ENCODE results near the gene CCDC154.

The CCDC154 gene

DNA sequence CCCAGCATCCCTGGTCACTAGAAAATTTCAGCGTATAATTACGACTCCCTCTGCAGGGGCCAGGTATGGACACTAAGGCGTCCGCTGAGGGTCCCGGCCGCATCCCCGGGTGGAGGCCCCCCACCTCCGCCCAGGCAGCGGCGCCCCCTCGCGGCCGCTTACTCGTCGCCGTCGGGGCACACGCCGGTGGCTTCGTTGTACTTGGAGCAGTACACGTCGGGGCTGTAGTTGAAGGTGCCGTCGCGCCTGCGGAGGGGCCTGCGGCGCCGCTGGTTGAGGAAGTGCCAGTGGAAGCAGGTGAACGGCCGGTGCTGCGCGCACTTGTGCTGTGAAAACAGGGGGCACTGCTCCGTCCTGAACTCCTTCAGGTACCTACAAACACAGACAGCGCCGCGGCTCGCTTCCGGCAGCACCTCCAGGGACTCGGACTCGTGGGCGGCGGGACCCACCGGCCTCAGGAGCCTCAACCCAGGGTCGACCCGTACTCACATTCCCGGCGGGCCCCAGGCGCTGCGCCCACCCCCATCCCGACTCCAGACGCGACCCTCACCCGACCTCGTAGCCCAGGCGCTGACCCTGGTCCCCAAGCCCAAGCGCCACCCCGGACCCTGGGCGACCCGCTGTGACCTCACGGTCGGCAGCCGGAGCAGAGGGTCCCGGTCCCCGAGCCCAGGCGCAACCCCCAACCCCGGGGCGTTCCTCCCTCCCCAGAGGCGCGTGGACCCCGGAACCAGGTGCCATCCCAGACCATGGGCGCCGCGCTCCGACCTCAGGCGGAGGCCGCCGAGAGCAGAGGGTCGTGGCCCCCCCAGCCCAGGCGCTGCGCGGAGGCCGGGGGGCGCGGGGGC, 30.4 kb downstream of the CCDC154 start:
- peak; percentile 74 for DNase-seq

DNA sequence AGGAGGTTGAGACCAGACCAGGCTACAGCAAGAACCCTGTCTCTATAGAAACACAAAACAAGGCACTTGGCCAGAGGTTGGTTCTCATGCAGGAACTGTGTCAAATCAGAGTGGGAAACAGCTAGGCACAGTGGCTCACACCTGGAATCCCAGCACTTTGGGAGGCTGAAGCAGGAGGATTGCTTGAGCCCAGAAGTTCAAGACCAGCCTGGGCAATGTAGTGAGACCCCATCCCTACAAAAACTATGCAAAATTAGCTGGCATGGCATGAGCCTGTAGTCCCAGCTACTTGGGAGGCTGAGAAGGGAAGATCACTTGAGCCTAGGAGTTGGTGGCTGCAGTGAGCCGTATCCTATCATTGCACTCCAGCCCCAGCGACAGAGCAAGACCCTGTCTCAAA, 31.5 kb downstream of the CCDC154 start:
- no peak for DNase-seq

DNA sequence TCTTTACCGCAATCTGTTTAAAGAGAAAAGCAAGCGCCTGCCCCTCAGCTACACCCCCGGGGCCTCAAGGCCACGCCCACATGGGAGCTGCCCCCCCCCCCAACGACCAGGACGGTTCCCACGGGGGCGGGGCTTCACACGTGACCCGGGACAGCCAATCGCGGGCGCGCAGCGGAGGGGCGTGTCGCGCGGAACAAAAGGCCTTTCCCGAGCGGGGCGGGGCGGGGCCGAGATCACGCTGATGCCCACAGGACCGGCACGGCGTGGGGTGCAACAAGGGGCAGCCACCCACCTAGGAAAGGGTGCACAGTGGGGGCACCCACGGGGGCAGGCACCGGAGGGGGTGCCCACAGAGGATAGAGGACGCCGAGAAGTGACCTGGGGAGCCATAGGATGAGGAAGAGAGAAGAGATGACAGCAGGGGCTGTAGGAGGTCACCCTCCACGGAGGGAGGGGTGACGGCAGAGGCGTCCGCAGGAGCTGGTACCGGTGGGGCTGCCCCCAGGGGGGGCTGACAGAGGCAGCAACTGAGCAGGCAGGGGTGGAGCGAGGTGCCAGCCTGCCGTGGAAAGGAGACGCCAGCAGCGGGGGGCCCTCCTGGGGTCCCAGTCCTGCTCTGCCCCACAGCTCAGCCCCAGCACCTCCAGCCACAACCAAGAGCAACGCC, 36.1 kb downstream of the CCDC154 start:
- peak; percentile 96 for DNase-seq

DNA sequence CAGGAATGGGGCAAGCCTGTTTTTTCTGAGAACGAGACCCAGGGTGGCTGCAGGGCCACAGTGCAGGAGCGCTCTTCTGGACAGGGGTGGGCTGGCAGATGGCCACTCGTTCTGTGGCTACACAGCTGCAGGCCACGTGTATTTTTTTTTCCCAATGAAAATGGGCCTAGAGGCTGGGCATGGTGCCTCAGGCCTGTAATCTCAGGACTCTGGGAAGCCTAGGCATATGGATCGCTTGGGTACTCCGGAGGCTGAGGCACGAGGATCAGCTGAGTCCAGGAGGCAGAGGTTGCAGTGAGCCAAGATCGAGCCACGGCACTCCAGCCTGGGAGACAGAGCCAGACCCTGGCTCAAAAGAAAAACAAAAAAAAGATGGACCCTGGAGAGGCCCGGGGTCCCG, 36.6 kb downstream of the CCDC154 start:
- DNase-seq = no peak

DNA sequence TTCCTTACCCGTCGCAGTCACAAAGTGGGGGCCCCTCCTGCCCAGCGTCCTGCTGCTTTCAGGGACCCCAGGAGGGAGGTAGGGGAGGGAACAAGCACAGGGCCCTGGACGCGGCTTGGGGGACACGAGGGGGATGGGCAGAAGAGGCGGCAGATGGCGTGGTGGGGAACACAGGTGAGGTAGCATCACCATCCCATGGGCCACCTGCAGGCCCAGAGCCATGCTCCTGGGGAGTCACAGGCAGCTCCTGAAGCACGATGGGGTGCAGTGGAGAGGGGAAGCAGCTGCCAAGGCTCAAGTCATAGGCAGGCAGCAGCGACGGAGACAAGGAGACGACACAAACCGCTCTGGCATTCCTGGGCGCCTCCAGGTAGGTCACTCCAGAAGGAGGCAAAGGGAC, 40.6 kb downstream of the CCDC154 start:
- DNase-seq = no peak

DNA sequence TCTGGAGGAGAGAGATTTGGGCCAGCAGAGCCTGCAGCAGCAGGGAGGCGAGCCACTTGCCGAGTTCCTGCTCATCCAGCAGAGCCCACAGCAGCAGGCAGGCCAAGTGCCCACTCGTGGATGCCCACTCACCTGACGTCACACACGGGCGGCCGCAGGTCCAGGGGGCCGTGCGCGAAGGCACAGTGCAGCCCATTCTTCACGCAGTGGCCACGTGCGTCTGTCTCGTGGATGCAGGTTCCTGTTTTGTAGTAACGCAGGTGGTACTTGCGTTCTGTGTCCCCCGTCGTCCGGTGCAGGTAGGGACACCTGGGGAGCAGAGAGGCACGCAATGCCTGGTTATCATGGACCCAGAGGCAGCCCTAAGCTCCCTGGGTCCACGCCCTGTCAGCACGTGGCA, 41.3 kb downstream of the CCDC154 start:
- no peak for DNase-seq

DNA sequence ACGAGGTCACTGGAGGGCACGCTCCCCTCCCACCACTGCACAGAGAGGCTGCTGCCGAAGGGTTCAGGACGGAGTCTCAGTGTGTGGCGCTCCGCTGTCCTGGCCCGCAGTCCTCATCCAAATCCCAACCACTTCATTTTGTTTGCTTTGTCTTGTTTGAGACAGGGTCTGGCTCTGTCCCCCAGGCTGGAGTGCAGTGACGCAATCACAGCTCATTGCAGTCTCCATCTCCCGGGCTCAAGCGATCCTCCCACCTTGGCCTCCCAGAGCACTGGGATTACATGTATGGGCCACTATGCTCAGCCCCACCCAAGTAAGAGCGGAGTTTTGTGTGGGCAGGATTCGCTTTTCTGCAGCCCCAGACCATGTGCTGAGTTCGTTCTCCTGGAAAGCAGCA, 42.6 kb downstream of the CCDC154 start:
- no peak for DNase-seq

DNA sequence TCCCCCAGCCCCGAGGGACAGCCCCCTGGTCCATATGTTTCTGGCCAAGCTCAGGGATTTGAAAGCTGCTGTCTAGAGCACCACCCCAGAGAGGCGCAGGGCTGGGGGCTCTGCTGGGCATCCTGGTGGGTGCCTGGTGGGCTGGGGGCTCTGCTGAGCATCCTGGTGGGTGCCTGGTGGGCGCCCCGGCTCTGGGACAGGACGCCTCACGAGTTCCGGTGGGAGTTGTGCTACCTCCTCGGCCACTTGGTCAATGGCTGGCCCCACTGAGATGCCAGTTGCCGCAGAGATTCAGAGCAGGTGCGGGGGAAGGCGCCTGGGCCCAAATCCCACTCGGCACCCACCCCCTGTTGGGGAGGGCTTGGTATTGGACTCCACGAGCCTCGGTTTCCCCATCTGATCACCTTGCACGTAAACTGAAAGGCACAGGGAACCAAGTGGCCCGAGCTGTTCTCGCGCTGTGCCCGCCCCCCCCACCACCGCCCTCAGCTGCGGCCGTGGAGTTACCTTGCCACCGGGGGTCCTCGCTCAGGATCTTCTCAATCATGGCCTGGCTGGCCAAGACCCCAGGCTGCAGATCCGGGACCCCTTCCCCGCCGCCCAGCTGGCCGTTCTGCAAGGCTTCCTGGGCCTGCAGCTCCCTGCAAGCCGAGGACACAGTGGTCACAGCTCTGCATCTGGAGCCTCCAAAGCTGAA, 43.1 kb downstream of the CCDC154 start:
- no peak for DNase-seq

DNA sequence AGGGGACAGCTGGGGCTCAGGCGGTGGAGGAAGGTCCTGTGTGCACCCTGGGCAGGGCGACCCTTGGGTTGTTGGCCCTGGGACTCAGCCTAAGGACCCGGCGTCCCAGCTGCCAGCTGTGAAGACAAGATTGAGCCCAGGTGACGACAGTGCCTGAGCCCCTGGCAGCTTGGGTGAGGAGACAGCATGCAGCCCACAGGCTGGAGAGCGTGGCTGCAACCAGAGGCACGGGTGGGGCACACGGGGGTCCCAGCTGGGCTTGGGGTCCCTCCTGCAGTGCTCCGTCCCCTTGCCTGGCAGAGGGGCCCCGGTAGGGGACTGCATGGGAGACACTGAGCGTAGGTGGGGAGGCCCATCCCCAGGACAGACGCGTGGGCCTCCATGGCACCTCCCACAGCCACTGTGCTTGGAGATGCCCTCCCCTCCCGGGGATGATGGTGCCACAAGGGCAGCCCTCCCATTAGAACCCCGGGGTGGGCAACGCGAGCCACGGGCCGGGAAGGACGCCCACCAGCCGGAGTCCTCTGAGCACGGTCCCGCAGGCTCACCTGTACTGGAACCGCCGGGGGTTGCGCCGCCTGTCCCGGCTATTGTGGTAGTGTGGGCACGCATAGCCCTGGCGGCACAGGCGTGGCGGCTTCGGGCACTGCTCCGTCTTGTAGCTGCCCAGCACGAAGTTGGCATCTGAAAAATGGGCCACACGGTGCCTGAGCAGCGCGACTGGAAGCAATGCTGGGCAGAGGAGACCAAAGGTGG, 45.4 kb downstream of the CCDC154 start:
- no peak for DNase-seq

DNA sequence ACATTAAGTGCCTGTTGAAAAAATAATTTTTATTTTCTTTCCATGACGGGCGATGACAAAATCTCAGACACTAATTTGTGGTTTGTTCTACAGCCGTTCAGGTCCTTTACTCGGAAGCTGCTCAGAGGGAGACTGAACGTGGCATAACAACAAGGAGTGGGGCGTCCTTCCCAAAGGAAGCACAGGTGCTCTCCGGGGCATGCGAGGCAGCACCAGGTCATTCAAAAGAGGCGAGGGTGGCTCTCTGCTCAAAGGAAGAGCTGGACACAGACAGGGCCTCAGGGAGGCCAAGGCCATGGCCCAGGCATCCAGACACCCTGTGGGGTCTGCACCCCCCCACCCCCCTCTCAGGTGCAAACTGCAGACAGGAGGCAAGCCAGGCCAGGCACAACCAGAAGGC, 46.0 kb downstream of the CCDC154 start:
- no peak for DNase-seq

DNA sequence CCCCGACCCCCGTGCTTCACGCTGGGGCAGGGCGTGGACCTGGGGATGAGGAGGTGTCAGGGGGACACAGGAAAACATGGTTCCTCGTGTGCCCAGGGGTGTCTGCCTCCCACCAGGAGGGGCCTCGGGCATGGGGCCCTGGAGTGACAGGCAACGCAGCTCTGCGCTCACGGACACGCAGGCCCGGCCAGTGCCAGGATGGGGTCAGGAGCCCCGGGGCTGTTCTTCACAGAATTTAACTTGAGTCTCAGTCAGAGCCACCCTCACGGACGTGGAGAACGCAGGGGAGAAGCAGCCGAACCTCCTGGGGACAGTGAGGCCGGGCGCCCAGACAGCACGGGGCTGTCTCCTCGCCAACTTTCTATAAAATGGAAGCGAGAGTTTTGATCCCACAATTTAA, 46.6 kb downstream of the CCDC154 start:
- DNase-seq = no peak

DNA sequence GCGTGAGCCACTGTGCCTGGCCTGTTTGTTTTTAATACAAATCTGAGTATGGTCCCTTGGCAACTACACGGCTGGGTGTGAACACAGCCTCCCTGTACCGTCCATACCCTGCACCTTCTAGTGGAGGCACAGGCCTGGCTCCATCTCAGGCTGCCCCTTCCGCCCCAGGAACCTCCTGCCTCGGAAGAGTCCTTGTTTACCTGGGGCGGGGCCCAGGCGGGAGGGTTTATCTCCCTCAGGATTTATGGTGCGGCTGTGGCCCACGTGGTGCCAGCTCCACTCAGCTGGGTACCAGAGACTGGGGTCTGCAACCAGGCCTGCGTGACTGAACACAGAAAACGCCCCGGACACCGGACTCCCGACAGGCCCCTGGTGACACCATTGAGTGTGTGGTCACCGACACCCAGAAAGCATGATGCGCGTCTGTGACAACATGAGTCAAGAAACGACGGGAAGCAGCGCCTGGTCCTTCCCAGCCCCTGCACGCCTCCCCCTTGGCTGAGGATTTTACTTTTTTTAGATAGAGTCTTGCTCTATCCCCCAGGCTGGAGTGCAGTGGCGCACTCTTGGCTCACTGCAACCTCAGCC, 48.8 kb downstream of the CCDC154 start:
- DNase-seq = no peak

DNA sequence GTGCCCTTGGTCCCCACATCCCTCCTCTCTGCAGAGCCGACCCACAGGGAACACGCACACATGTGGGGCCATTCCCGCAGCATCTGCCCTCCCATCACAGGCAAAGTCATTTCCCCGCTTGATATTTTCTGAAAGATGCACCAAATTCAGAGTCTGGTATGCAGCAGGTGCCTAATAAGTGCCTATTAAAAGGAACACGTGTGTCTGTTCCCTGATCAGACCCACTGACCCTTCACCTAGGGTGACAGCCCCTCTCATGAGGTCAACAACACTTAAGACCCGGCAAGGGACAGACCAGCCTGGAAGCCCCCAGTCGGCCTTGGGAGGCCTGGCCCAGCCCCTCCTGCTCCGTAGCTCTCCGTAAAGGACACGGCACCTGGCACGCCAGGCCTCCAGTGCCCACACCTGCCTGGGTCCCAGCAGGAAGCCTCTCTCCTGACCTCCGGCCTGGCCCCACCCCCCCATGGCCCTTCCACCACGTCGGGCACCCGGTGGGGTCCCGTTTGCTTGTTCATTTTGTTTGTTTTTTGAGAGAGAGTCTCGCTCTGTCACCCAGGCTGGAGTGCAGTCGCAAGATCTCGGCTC, 49.9 kb downstream of the CCDC154 start:
- DNase-seq = no peak

DNA sequence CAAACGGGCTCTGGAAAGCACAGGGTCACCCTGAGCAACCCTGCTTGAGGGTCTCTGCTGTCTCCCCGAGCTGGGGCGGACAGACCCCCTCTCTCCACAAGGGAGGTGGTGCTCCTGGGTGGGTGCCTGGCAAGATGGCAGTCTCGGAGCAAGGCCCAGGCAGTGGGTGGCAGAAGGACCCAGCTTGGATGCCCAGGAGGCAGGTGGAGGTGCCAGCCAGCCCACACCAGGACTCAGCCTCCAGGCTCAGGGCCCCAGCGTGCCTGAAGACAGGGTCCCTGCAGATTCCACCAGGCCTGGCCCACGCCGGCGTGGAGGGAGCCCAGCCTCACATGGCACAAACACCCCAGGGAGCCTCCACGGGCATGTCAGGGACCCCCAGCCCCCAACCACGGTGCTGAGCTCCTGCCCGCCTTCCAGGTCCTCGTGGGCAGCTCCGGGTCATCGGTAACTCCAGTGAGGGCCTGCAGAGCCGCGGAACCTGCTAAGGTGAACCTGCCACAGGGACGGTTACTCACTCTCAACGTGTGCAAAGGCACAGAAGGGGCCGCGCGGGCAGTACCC, 50.7 kb downstream of the CCDC154 start:
- no peak for DNase-seq

DNA sequence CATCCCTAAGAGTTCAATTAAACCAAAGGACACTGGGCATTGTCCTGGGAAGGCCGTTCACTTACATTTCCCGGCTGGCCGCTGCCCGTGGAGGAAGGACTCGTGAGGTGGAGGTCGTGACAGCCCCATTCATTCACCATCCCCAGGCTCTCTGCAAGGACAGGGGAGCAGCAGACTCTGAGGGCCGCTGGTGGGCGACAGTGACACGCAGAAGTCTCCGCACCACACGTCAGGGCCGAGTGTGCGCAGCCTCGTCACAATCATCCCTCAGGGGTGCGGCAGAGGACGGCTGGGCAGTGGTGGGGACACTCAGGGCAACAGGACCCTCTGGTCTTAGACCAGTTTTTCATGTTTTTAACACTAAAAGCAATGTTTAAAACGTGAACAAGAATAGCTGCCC, 51.5 kb downstream of the CCDC154 start:
- DNase-seq = no peak

DNA sequence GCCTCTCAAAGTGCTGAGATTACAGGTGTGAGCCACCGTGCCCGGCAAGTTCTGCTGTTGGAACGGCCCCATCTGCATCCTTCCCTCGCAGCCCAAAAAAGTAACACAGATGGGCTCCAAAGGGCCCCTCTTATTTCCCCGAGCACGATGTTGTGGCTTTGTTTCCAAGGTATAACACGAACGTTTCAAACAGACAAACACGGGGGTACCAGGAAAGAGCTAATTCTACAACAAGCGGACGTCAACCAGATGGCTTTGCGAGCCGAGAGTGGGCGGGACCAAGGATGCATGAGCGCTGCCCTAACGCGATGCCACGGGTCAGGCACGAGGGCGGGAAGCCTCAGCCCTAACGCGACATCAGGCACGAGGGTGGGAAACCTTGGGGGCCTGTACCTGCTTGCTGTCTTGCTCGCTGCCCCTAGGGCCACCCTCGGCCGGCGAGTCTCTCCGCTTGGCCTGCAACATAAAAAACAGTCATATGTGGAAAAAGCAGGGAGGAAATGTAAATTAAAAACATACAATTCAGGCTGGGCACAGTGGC, 54.0 kb downstream of the CCDC154 start:
- no peak for DNase-seq

DNA sequence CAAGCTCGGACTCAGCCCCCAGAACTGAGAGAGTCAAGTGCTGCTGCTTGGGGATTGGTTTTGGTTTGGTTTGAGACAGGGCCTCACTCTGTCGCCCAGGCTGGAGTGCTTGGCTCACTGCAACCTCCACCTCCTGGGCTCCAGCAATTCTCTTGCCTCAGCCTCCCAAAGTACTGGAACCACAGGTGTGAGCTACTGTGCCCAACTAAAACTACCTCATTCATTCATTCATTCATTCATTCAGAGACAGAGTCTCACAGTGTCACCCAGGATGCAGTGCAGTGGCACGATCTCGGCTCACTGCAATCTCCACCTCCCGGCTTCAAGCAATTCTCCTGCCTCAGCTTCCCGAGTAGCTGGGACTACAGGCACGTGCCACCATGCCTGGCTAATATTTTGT, 54.6 kb downstream of the CCDC154 start:
- no peak for DNase-seq

DNA sequence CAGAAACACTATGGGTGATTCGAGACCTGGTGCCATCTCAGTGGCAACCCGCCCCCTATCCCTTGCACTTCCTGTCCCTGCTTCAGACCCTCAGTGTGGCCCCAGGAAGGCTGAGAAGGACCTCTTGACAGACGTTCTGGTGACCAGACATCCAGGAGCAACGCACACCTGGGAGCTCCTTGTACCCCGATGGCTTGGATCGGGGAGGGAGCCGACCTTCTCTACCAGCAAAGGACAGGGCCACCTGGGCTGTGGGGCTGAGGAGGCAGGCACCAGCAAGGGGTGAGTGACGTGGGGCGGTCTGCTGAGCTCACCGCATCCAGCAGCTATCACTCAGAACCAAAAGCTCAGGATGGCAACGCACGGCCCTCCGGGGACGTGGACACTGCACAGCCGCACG, 57.0 kb downstream of the CCDC154 start:
- no peak for DNase-seq

DNA sequence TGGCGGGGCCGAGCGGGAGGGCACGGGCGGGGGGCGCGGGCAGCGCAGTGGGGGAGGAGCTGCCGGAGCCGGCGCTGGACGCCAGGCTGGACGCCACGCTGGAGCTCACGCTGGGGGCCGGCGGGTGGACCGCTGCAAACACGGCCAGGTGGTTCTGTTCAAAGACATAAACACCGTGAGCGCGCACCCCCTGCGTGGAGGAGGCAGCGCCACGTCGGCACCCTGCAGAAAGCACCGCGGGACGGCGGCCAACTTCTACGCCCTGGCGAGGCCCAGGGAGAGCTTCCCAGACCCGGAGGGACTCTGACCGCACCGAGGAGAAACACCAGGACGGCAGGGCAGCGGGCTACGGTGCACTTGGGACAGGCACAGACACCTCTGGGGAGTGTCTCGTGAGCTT, 59.1 kb downstream of the CCDC154 start:
- DNase-seq = no peak
